RWPE1 (cell line): ENCODE data around the gene FDXR.

Source experiments
- CTCF ChIA-PET: fragments of 350-600 bp; sonication (Branson Sonifier 250); formaldehyde crosslinking; extraction: SDS; loops from one replicate; lab custom pipeline; 2021; lab: Yijun Ruan, JAX
- POLR2A ChIA-PET: fragments of 400-600 bp; formaldehyde crosslinking; extraction: SDS; loops from one replicate; lab custom pipeline; 2020; ENCODE audit warnings: antibody characterized with exemption; ENCODE audit not compliant: low non-redundant PET; lab: Yijun Ruan, JAX
- DNase-seq: peaks from one replicate; pipeline ENCODE4 v3.0.0; 2012; ENCODE audit warnings: low spot score
- H3K27ac ChIP-seq: fragments of 450-650 bp; 2 replicates; pipeline ENCODE4 v1.5.1; 2017
- TF ChIP-seq, protein P1 (sequence below): fragments of 450-650 bp; conservative IDR thresholded peaks from 2 replicates; pipeline ENCODE4 v1.5.1; 2017; ENCODE audit warnings: low read depth, mild to moderate bottlenecking

Gene FDXR

DNA sequence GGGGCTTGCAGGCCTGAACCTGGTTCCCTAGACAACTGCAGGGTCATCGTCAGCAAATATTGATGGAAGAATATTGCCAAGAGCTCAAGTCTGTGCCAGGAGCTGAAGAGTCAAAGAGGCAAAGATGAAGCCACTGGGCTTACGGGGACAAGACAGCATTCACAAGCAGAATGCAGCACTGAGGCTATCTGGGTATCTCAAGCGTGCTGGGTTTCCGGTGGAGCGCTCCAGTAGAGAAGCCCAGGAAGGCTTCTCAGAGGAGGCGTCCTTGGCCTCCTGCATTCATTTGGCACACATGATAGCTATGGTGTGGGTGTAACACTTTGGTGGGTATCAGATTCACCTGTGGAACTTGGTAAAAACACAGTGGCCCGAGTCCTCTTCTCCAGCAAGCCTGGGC, 17.8 kb upstream of the FDXR start:
- no peak overlapping the region for H3K27ac ChIP-seq
- TF ChIP-seq, protein P1, sequence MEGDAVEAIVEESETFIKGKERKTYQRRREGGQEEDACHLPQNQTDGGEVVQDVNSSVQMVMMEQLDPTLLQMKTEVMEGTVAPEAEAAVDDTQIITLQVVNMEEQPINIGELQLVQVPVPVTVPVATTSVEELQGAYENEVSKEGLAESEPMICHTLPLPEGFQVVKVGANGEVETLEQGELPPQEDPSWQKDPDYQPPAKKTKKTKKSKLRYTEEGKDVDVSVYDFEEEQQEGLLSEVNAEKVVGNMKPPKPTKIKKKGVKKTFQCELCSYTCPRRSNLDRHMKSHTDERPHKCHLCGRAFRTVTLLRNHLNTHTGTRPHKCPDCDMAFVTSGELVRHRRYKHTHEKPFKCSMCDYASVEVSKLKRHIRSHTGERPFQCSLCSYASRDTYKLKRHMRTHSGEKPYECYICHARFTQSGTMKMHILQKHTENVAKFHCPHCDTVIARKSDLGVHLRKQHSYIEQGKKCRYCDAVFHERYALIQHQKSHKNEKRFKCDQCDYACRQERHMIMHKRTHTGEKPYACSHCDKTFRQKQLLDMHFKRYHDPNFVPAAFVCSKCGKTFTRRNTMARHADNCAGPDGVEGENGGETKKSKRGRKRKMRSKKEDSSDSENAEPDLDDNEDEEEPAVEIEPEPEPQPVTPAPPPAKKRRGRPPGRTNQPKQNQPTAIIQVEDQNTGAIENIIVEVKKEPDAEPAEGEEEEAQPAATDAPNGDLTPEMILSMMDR = no peak
- CTCF ChIA-PET = interaction anchor here (1.6 kb wide), 1 partner anchor 67 kb away, joined by 5 read pairs; no protein-coding TSS in a partner anchor
- POLR2A ChIA-PET = no interaction called here
- DNase-seq = no peak

DNA sequence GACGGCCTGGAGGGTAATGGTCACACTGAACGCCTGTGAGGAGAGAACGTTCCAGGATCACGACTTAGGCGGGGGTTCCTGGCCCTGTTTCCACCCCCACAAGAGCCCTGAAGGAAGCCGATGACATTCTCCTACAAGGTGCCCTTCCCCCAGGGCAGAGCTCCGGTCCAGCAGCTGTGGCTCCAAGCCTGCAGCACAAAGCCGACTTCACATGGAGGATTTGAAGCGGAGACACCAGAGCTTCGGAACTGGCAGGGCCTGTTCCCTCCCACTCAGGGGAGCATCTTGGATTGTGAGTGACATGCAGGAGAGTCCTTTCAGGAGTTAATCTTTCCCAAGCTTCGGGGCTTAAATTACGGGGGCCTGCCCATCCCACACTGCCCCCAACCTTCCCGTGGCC, 15.7 kb upstream of the FDXR start:
- TF ChIP-seq, protein P1 = no peak
- DNase-seq = no peak
- ChIA-PET CTCF (interaction anchor here (0.7 kb wide), 2 partner anchors 28 to 96 kb away, joined by 3 read pairs; no protein-coding TSS in a partner anchor), POLR2A (no interaction called here)
- H3K27ac ChIP-seq = no peak overlapping the region

DNA sequence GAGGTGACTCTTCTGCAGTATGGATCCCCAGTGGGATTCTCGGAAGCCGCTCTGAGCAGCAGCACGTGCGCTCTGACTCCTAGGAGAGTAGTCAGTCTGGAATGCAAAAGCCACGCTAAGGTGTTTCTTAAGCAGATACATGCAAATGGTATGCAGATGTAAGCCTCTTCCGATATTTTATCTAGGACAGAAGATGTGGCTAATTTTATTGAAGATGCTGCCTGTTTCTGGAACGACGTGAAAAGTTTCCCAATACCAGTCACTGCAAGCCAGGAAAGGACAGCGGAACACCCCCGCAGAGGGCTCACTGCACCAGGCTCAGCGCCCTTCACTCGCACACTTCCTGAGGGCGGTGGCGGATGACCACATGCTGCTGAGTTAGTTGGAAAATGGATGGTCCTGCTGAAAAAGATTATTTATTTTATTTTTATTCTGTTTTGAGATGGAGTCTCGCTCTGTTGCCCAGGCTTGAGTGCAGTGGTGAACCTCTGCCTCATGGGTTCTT, 10.5 kb upstream of the FDXR start:
- DNase-seq = no peak
- TF ChIP-seq, protein P1 = no peak
- POLR2A ChIA-PET = no interaction called here
- CTCF ChIA-PET = no interaction called here
- H3K27ac ChIP-seq = no peak overlapping the region

DNA sequence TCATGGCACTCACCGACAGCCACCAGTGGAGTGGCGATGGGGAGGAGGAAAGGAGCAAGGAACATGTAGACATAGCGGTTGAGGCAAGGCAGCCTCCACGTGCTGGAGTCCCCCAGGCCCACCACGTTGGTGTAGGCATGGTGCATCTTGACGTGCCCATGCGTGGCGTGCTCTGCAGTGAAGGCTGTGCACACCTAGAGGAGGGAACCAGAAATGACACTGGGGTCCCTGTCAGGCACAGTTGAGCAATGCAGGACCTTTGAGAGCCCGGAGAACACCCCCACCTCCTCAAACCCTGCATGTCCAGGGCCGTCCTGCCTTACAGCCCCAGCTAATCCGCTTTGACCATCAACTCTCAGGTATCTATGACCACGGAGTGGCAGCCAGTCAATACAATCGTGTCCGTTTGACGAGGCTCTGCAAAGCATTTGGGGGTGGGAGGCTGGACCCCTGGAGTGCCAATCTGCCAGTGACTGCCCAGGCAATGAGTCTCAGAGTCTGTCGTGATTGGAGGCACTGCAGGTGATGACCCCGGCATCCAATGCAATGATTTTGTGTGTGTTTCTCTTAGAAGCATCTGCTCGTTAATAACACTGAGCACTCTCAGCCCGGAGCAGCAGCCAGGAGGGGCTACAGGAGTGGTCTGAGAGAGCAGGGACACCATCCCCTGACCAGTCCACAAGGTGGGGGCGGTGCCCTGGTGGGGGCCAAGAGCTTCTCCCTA, 9.9 kb upstream of the FDXR start:
- POLR2A ChIA-PET = no interaction called here
- TF ChIP-seq, protein P1 = no peak
- H3K27ac ChIP-seq = no peak overlapping the region
- CTCF ChIA-PET = no interaction called here
- no peak for DNase-seq

DNA sequence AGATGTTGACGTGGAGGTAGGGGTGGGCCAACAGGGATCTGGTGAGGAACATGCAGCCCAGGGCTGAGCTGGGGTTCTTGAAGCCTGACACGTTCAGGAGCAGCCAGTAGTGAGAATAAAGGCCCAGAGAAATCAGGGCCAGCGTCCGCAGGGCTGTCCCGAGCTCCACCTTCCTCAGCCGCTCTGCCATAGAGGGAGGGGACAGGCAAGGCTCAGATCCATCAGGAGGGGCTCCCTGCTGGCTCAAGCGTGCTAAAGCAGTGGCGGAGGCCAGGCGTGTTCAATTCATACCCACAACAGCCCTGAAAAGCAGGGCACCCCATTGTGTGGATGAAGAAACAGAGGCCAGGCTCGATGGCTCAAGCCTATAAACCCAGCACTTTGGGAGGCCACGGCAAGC, 8.3 kb upstream of the FDXR start:
- H3K27ac ChIP-seq = no peak overlapping the region
- ChIA-PET POLR2A (no interaction called here), CTCF (no interaction called here)
- no peak for DNase-seq
- TF ChIP-seq, protein P1 = no peak

DNA sequence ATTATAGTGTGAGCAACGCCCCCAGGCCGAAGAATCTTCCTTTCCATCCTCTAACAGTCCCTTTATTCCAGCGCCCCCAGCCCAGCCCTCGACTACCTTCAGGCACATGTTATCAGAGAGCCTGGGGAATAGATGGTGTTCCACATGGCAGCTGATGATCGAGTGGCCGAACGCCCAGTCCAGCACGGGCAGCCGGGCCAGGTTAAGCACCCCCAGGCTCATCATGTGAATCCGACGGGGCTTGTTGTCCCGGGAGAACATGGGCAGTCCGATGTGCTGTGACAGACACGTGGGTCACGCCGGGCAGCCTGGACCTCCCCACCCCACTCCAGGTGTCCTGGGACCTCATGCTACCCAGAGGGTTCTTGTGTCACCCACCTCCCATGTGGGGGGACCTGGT, 6.5 kb upstream of the FDXR start:
- ChIA-PET CTCF (interaction anchor here (0.6 to 1.0 kb wide), 2 partner anchors 15 to 45 kb away, joined by 3 read pairs; partner anchors contain the start of gene OTOP2), POLR2A (no interaction called here)
- no peak overlapping the region for H3K27ac ChIP-seq
- no peak for DNase-seq
- TF ChIP-seq, protein P1 = no peak
